Activated CD8-positive, alpha-beta memory T cell treated with anti-CD3 and anti-CD28 coated beads for 24 hours (primary cell): ENCODE data around the gene COL18A1.

ENCODE experiments used
- DNase-seq: peaks from one replicate; pipeline ENCODE4 v3.0.0-alpha.2; 2020

The COL18A1 gene

DNA sequence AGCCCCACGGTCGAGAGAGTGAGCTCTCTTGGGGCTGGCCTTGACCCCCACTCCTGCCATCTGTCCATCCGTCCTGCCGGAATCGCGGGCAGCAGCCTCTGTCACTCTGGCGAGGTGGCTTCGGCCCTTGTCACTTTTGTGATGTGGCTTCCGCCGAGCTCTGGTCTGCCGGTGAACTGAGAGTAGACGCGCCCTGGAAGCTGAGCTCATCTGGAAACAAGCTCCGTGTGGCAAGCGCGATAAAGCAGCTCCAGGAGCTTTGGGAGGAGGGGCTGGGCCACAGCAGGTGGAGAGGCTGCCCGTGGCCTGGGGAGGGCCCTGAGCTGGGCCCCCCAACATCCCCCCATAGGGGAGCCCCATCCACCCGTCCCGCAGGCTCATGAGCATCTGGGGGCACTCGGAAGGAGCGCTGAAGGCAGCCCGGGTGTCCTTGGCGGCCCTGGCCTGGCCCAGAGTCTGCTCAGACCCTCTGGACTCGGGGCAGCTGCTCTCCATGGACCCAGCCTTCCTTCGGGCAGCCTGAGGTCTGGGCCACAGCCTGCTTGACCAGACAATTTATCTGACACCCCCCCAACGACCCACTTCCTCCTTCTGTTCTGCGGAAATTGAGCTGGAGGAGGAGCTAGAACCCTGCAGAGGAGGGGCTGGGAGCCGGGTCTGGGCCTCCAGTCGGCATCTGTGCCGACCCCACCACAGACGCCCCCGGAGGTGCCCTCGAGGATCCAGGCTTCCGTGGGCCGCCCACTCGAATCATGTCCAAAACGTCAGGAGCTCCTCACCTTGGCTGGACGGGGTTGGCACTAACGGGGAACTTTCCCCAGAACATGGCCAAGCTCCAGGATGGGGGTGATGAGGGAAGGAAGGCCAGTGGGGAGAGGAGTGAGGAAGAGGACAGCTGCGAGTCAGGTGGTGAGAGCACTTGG, 78.2 kb downstream of the COL18A1 start:
- DNase-seq: no peak

DNA sequence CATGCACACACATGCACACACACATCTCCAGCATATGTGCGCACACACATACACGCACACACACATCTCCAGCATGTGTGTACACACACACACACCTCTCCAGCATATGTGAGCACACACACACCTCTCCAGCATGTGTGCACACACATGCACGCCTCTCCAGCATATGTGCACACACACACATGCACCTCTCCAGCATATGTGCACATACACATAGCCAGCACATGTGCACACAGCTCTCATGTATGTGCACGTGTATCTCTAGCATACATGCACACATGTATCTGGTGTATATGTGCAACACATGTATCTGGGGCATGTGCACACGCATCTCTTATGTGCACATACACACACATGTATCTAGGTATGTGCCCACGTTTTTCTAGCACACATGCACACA, 79.4 kb downstream of the COL18A1 start:
- DNase-seq: no peak

GRCh38 chr21:45485686-45486442, 80.9 kb downstream of the COL18A1 start:
- DNase-seq: no peak

DNA sequence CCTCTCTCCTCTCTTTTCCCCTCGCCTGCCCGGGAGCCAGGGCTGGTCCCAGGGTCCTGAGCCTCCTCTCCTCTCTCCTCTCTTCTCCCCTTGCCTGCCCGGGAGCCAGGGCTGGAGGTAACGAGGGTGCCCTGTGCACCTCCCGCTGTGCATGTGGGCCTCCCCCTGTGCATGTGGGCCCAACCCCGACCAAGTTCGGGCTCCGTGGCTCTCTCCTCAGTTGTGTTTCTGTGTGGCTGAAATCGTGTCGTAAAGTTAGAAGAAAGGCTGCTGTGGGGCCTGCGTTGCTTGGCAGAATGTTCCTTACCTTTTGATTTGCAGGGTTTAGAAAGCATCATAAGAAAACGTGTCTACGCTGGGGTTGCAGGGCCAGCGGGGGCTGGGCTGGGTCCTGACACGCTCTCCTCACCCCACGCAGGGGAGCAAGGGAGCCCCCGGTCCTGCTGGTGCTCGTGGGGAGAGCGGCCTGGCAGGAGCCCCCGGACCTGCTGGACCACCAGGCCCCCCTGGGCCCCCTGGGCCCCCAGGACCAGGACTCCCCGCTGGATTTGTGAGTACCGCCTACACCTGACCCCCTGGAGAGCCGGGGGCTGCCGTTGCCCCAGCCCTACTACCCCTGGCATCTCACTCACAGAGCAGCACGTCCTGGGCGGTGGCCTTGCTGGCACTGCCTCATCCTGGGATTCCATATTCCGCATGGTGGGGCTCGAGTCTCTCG, 81.6 kb downstream of the COL18A1 start:
- no peak for DNase-seq

GRCh38 chr21:45487161-45487806, 82.3 kb downstream of the COL18A1 start:
- no peak for DNase-seq

- no peak for DNase-seq
These were observed 83.1 kb downstream of the COL18A1 start for GRCh38 chr21:45487891-45488600.

DNA sequence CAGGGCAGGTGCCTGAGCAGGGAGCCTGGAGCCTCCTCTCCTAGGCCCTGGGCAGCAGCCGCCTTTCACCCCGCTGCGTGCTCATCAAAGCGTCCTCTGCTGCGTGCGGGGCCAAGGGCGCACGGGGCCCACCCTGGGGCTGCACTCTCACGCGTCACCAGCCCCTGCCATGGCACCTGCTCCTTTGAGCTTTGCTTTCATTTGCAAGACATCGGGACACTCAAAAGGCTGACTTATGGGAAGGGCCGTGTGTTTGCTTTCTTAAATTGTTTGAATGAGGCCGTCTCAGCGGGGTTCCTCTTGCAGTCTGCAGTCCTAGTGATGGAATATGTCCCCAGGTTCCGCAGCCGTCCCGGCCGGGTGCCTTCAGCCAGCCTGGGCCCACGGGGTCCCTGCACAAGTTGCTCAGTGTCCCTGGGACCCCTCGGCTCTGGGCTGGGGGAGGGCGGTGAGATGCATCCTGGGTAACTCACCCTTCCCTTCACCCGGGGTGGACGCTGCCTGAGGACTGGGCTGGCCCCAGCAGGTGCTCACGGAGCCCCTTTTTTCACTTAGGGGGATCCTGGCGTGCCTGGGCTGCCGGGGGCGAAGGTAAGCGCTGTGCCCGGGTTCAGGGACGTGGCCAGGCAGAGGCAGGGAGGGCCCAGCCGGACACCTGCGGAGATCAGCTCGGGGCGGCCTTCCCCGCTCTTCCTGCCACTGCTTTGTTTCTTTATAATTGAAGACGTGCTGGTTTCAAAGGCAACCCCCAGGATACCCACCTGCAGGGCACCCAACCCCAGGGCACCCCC, 84.2 kb downstream of the COL18A1 start:
- no peak for DNase-seq

GRCh38 chr21:45489722-45489982, 84.7 kb downstream of the COL18A1 start:
- no peak for DNase-seq

DNA sequence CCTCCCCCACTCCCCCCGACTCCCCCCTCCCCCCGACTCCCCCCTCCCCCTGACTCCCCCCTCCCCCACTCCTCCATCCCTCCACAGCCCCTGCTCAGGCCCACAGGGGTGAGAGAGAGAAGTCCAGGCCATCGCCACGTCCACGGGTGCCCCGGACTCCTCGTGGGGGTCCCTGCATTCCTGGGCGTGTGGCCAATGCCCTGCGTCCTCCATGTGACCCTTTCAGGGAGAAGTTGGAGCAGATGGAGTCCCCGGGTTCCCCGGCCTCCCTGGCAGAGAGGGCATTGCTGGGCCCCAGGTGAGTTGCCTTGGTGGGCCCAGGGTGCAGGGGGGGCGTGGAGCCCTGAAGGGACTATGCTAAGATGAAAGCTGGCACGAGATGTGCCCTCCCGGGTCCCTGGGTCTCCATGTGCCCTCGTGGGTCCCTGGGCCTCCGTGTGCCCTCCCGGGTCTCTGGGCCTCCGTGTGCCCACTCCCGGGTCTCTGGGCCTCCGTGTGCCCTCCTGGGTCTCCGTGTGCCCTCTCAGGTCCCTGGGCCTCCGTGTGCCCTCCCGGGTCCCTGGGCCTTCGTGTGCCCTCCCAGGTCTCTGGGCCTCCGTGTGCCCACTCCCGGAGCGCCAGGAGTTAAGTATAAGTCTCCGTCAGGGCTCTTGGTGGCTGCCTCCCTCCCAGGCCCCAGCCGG, 85.2 kb downstream of the COL18A1 start:
- DNase-seq: no peak

DNA sequence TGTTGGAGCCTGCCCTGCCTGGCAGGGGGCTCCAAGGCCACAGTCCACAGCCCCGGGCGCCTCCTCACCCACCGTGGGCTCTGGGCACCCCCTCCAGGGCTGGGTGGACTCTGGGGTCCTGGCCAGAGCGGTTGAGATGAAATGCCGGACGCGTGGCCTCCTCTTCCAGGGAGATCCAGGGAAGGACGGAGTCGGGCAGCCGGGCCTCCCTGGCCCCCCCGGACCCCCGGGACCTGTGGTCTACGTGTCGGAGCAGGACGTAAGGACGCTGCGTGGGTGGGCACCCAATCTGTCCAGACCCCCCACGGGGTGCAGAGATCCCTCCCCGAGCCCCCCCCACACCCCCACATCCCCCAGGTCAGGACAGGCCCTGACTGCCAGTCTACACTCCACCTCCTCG, 86.1 kb downstream of the COL18A1 start:
- DNase-seq: no peak

DNA sequence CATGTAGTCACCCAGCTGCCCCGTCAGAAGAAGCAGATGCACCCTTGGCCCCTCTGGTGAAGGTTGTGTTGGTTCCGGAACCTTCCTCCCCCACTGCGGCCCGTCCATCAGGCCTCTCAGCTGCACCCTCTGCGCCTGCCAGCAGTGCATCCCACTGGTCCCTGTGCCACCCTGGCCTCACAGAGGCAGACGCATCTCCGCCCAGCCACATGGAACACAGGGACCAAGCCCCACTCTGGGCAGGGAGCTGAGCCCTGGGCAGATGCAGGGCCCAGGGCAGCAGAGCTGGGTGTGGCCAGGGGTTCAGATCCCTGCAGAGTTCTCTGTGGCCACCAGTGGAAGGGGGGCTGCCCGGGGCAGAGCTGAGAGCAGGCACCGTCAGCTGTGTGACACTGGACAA, 86.7 kb downstream of the COL18A1 start:
- DNase-seq: no peak

GRCh38 chr21:45492765-45493164, 87.8 kb downstream of the COL18A1 start:
- DNase-seq: no peak

- DNase-seq: no peak
These were observed 88.5 kb downstream of the COL18A1 start for GRCh38 chr21:45493401-45494001.

- no peak for DNase-seq
These were observed 89.3 kb downstream of the COL18A1 start for GRCh38 chr21:45494135-45494850.

DNA sequence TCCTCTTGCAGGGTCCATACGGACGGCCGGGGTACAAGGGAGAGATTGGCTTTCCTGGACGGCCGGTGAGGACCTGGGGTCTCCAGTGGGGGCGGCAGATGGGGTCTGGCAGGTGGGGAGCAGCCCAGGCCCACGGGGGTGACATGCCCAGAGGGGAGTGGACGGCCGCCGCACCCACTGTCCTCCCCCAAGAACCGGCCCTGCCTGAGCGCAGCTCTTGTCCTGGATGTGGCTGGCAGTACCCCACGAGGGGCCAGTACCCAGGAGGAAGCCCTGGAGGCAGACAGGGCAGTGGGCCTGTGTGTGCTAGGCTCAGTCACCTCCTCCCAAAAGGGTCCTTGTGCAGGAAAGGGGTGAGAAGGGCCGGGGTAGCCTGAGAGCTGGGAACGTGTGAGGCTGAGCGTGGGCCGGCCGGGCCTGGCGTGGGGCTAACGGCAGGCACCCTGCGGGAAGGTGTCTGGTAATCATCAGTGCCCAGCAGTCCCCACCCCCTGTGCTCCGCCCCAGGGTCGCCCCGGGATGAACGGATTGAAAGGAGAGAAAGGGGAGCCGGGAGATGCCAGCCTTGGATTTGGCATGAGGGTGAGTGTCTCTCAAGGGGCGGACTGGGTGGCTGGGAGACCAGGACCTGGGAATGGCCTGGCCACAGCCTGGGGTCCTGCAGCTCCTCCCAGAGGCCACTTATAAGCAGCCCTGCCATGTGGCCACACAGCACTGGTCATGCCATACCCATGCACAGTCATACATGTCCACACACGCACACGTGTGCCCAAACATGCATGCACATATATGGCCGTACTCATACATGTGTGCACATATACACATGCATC, 90.1 kb downstream of the COL18A1 start:
- no peak for DNase-seq

GRCh38 chr21:45496151-45496967, 91.4 kb downstream of the COL18A1 start:
- no peak for DNase-seq

GRCh38 chr21:45496968-45497845, 92.2 kb downstream of the COL18A1 start:
- no peak for DNase-seq
